HUES48 (cell line): ENCODE measurements around the gene TBC1D4.
"Not testable (repeated sequence)": the region's sequence is repeated elsewhere in the genome, so short reads cannot be mapped to it uniquely, and the experiment has no call there.

ENCODE experiments used
- H3K27ac ChIP-seq: one replicate; pipeline ENCODE4 v1.7.0; 2013; ENCODE audit warnings: low read depth, low read length, inconsistent platforms
- H3K27me3 ChIP-seq: 2 replicates; pipeline ENCODE4 v1.6.1; 2013; ENCODE audit warnings: mild to moderate bottlenecking, low read length; ENCODE audit not compliant: control insufficient read depth, insufficient read depth
- H3K36me3 ChIP-seq: 2 replicates; pipeline ENCODE4 v1.6.1; 2013; ENCODE audit warnings: low read length; ENCODE audit not compliant: control insufficient read depth, insufficient read depth
- H3K4me1 ChIP-seq: 2 replicates; pipeline ENCODE4 v1.6.1; 2013; ENCODE audit warnings: mild to moderate bottlenecking, low read length; ENCODE audit not compliant: control insufficient read depth, insufficient read depth
- H3K4me3 ChIP-seq: 2 replicates; pipeline ENCODE4 v1.5.1; 2013; ENCODE audit warnings: mild to moderate bottlenecking, low read depth, low read length
- H3K9ac ChIP-seq: 2 replicates; pipeline ENCODE4 v1.6.1; 2013; ENCODE audit warnings: mild to moderate bottlenecking, low read depth, low read length, moderate library complexity
- H3K9me3 ChIP-seq: 2 replicates; pipeline ENCODE4 v1.6.1; 2013; ENCODE audit warnings: low read length; ENCODE audit not compliant: control insufficient read depth, insufficient read depth

Gene TBC1D4

GRCh38 chr13:75446874-75447273 is 35.1 kb downstream of the TBC1D4 start:
- Histone ChIP-seq H3K9me3 (peaks cover 3% of the 10 kb centered on the region; the same call in 1 of the 2 replicates), H3K9ac (no peak overlapping the region), H3K36me3 (no peaks in the 10 kb centered on the region), H3K4me1 (peaks cover 8% of the 10 kb centered on the region; the same call in 1 of the 2 replicates), H3K4me3 (no peak overlapping the region), H3K27ac (no peak overlapping the region), H3K27me3 (no peaks in the 10 kb centered on the region)

DNA sequence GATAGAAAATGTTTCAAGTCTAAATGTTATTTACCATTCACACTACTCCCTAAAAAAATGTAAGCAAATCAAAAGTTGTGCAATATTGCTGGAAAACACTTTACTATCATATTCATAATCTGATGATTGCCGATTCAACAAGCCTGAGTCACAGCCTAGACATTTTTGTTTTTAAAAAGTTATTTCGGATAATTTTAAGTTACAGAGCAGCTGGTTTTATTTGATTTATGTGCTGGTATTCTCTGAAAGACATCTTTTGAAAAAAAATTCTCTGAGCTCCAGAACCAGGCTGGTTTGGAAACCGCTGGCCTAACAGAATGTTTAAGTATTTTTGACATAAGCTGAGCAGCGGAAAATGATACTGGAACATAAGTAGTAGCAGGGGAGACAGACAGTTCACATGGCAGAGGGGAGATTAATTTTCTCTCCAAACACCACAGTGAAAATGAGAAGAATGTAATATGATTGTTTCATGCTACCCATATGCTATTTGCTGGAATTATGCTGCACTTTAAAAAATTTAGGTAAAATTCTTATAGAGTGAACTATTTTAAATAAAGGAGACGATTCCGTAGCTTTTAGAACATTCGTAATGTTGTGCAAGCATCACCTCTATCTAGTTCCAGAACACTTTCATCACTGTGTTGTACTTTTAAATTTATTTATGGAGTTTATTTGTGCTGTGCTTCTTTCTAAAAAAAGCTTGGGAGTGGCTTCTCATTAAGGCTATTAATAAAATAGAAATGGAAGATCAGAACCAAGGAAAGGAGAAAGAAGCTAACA is 36.1 kb downstream of the TBC1D4 start:
- no peak overlapping the region for H3K4me3 ChIP-seq
- no peak overlapping the region for H3K27ac ChIP-seq
- no peaks in the 10 kb centered on the region for H3K36me3 ChIP-seq
- H3K9me3 ChIP-seq = peaks cover 3% of the 10 kb centered on the region; the same call in 1 of the 2 replicates
- H3K9ac ChIP-seq = no peak overlapping the region
- peaks cover 5% of the 10 kb centered on the region; the same call in 1 of the 2 replicates for H3K4me1 ChIP-seq
- no peaks in the 10 kb centered on the region for H3K27me3 ChIP-seq

DNA sequence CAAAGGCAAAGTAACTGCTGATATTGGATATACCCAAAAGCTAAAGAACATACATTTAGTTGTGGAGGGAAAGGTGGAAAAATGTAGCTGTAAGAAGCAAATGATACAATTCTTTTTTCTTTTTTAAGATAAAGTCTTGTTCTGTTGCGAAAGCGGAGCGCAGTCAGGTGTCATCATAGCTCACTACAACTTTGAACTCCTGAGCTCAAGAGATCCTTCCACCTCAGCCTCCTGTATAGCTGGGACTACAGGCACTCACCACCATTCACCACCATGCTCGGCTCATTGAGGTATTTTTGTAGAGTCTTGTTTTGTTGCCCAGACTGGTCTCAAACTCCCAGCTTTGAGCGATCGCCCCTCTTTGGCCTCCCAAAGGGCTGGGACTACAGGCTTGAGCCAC is 38.0 kb downstream of the TBC1D4 start:
- Histone ChIP-seq H3K36me3 (no peaks in the 10 kb centered on the region), H3K4me3 (no peak overlapping the region), H3K27ac (no peak overlapping the region), H3K27me3 (no peaks in the 10 kb centered on the region), H3K9ac (no peak overlapping the region), H3K9me3 (peaks cover 3% of the 10 kb centered on the region; the same call in 1 of the 2 replicates), H3K4me1 (no peaks in the 10 kb centered on the region)

DNA sequence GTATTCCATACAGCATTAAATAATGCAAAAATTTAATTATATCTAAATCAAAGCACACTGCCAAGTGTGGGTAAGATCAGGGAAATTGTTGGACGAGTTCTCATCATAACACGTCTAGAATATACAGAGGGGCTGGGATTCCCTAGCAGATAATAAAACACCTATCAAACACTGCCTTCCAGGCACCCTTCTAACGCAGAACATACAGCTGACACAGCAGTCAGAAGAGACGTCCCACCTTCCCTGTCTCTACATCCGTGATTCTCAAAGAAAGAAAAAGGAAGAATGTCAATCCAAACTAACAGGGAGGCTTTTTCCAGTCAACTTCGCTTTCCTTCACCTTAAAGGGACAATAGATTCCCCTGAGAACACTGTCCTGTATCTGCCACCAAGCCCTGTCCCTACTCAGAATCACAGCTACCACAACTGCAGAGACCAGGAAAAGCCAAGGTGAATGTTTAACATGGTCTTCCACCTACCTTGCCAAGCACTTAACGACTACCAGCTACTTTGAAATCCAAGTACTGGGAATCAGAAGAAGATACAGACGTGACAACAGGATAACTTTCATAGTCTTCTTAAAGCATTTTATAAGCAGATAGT is 38.5 kb downstream of the TBC1D4 start:
- Histone ChIP-seq H3K4me1 (peaks cover 3% of the 10 kb centered on the region), H3K4me3 (no peak overlapping the region), H3K36me3 (no peaks in the 10 kb centered on the region), H3K9me3 (peaks cover 3% of the 10 kb centered on the region; the same call in 1 of the 2 replicates), H3K27ac (no peak overlapping the region), H3K9ac (no peak overlapping the region), H3K27me3 (no peaks in the 10 kb centered on the region)

DNA sequence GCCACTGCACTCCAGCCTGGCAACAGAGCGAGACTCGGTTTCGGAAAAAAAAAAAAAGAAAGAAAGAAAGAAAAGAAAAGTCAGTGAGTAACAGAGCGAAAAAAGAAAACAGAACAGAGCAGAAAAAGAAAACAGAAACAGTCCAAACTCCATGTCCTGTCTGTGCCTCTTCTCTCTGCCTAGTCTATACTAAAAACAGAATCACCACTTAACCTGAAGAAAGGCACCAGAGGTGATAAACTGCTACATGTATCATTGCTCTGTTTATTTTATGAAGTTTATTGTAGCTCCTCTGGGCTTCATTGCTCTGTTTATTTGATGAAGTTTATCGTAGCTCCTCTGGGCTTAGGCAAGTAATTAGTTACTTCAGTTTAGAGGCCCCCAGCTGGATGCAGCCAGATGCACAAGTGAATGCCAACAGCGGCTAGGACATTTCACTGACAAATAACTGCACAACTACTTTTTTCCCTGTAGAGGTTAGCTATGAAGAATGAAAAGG is 39.2 kb downstream of the TBC1D4 start:
- H3K4me1 ChIP-seq = peaks cover 10% of the 10 kb centered on the region
- no peak overlapping the region for H3K9ac ChIP-seq
- no peak overlapping the region for H3K27ac ChIP-seq
- H3K9me3 ChIP-seq = no peaks in the 10 kb centered on the region
- H3K27me3 ChIP-seq = no peaks in the 10 kb centered on the region
- H3K4me3 ChIP-seq = no peak overlapping the region
- H3K36me3 ChIP-seq = no peaks in the 10 kb centered on the region

DNA sequence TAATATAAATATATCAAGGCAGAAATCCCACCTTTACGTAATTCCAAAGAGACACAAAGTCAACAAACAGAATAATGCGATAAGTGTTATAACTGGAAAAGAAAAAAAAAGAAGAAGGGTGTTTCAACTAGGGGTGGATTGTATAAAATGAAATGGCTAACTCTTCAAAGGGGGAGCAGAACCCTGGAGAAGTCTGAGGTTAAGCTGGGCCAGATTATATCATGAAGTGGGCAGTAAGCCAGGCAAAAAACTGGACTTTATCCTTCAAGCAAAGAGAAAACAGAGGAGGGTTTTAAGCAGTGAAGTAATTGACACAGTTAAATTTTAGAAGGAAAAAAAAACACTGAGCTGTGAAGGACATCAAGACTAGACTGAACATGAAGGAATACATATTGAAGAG is 41.9 kb downstream of the TBC1D4 start:
- no peak overlapping the region for H3K27ac ChIP-seq
- H3K4me1 ChIP-seq = peaks cover 13% of the 10 kb centered on the region
- no peak overlapping the region for H3K9ac ChIP-seq
- no peaks in the 10 kb centered on the region for H3K9me3 ChIP-seq
- H3K36me3 ChIP-seq = no peaks in the 10 kb centered on the region
- no peak overlapping the region for H3K4me3 ChIP-seq
- no peaks in the 10 kb centered on the region for H3K27me3 ChIP-seq

- H3K4me1 ChIP-seq = peaks cover 13% of the 10 kb centered on the region
- no peaks in the 10 kb centered on the region for H3K27me3 ChIP-seq
- no peaks in the 10 kb centered on the region for H3K9me3 ChIP-seq
- H3K9ac ChIP-seq = no peak overlapping the region
- no peak overlapping the region for H3K27ac ChIP-seq
- H3K36me3 ChIP-seq = no peaks in the 10 kb centered on the region
- no peak overlapping the region for H3K4me3 ChIP-seq
Observed at GRCh38 chr13:75437582-75438318, 44.2 kb downstream of the TBC1D4 start.

- not testable (repeated sequence) for H3K9me3 ChIP-seq, H3K27me3 ChIP-seq, H3K36me3 ChIP-seq, H3K27ac ChIP-seq, H3K9ac ChIP-seq, H3K4me3 ChIP-seq
- H3K4me1 ChIP-seq = peaks cover 13% of the 10 kb centered on the region
Observed at GRCh38 chr13:75434126-75434525, 47.8 kb downstream of the TBC1D4 start.

DNA sequence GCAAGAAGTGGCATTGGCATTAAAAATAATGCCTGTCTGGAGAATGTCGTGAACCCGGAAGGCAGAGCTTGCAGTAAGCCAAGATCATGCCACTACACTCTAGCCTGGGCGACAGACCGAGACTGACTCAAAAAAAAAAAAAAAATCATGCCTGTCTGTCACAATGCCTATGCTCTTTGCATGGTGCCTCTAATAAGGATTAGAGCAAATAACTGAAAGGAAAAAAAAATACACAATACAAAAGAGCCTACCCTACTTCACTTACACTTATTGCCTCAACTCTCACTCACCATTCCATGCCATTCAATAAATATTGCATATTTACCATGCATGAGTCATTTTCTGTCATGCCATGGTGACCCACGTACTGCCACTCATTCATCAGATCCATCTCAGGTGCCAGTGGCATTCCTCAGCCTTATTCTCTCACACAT is 49.1 kb downstream of the TBC1D4 start:
- Histone ChIP-seq H3K27me3 (no peaks in the 10 kb centered on the region), H3K4me1 (peaks cover 4% of the 10 kb centered on the region), H3K4me3 (no peak overlapping the region)

DNA sequence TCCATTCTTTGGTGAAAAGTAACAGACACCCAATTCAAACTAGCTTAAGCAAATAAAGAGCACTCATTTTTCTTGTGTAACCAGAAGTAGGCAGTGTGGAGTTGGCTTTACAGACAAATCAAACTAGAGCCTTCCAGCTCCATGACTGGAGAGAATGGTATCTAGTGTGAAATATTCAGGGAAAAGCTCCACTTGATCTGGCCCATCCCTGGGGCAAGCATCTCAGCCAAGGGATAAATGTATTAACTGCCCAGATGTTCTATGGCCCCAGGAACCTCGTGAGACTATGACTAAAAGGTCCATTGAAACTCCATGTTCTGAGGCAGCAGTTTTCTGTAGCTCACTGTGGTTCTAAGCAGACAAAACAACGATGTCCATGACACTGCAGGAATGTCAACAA is 49.9 kb downstream of the TBC1D4 start:
- H3K4me3 ChIP-seq = no peak overlapping the region
- no peaks in the 10 kb centered on the region for H3K36me3 ChIP-seq
- no peaks in the 10 kb centered on the region for H3K4me1 ChIP-seq
- no peak overlapping the region for H3K9ac ChIP-seq
- H3K27ac ChIP-seq = no peak overlapping the region
- H3K9me3 ChIP-seq = no peaks in the 10 kb centered on the region
- no peaks in the 10 kb centered on the region for H3K27me3 ChIP-seq

More for the DNA sequence above, 49.1 kb downstream of the TBC1D4 start:
- H3K9me3 ChIP-seq = no peaks in the 10 kb centered on the region
- H3K9ac ChIP-seq = no peak overlapping the region
- H3K36me3 ChIP-seq = no peaks in the 10 kb centered on the region
- no peak overlapping the region for H3K27ac ChIP-seq
